Esophagus squamous epithelium (tissue), 5 donors: ENCODE data around the gene VRK3. TPM values are rescaled to one million over a fixed set of nuclear protein-coding genes. Genes with fewer than 3 reads are reported as not detected.

Experiments used
- DNase-seq: peaks from one replicate; lab custom pipeline; 2025; lab: John Stamatoyannopoulos, UW
- H3K27ac ChIP-seq, 4 donors: fragments of 200-600 bp; sonication (generic); one replicate each; pipeline ENCODE4 v1.5.1; 2016 to 2019; ENCODE audit warnings: mild to moderate bottlenecking in 1 of 4
- H3K27me3 ChIP-seq, 4 donors: fragments of 200-600 bp; sonication (generic); 1 replicate in 3 of 4; 2 replicates in 1 of 4; pipeline versions ENCODE4 v1.5.1 to v1.6.0; 2017 to 2021; ENCODE audit warnings: antibody characterized with exemption in 1 of 4
- H3K36me3 ChIP-seq, 3 donors: fragments of 200-600 bp; sonication (generic); one replicate each; pipeline ENCODE4 v1.5.1; 2016 to 2019
- H3K4me1 ChIP-seq, 3 donors: fragments of 200-600 bp; sonication (generic); one replicate each; pipeline ENCODE4 v1.5.1; 2017 to 2019
- H3K4me3 ChIP-seq, 4 donors: fragments of 200-600 bp; sonication (generic); 1 replicate in 3 of 4; 2 replicates in 1 of 4; pipeline ENCODE4 v1.5.1; 2016 to 2019; ENCODE audit warnings: mild to moderate bottlenecking in 2 of 4, moderate library complexity in 1 of 4
- H3K9me3 ChIP-seq, 3 donors: fragments of 200-600 bp; sonication (generic); one replicate each; pipeline ENCODE4 v1.5.1; 2016 to 2019
- CTCF ChIP-seq, 6 experiments: fragments of 450-650 bp in 4 of 6; fragments of 200-600 bp in 2 of 6; sonication (generic) in 2 of 6; IDR thresholded peaks; one replicate each; pipeline ENCODE4 v1.5.1; 2016 to 2019; ENCODE audit warnings: antibody characterized with exemption in 6 of 6, mild to moderate bottlenecking in 4 of 6, moderate library complexity in 4 of 6
- POLR2A ChIP-seq, 4 donors: fragments of 450-650 bp; IDR thresholded peaks; one replicate each; pipeline ENCODE4 v1.6.1; 2017; ENCODE audit warnings: antibody characterized with exemption in 4 of 4, mild to moderate bottlenecking in 4 of 4, moderate library complexity in 3 of 4
- WGBS, 2 donors: methylation state at CpG; one replicate each; pipeline ENCODE4 v1.1.5; 2018; 5-methylcytosine and 5-hydroxymethylcytosine counted together
- intact Hi-C: fragments of 100-400 bp; cut with DNase I; formaldehyde crosslinking; loops from one replicate; pipeline ENCODE4 v1.15.0; 2022
- total RNA-seq, 4 donors: library from RNA; depleted of rRNA; stranded (reverse); fragments of >200 nt; gene quantifications; one replicate each; pipeline ENCODE4 v1.1.0, GENCODE V29; 2016
- donor health status: DM: yes; HTN: yes; CAD: no.

VRK3 gene
- total RNA-seq, 4 donors from 2014 or later: 12.7 to 26.1 (median 20.9) TPM

GRCh38 chr19:49933643-49934042, 91.5 kb downstream of the VRK3 start:
- intact Hi-C loops: no loop called here
- TF ChIP-seq POLR2A (IDR thresholded peaks at IDR 0.05) (no peak), CTCF (IDR thresholded peaks at IDR 0.05) (no peak)
- DNase-seq: no peak
- H3K27me3 ChIP-seq: peaks cover 0 to 4% (median 0%) of the 10 kb centered on the region in 4 donors
- WGBS, 2 donors: 95 to 98% methylated on average over 7 of the region's 8 CpGs
- H3K4me1 ChIP-seq: peaks cover 4 to 24% (median 11%) of the 10 kb centered on the region in 3 donors
- H3K4me3 ChIP-seq: no peak overlapping the region
- no peaks in the 10 kb centered on the region for H3K9me3 ChIP-seq
- peaks cover 0 to 18% (median 0%) of the 10 kb centered on the region in 3 donors for H3K36me3 ChIP-seq
- H3K27ac ChIP-seq: no peak overlapping the region

- intact Hi-C loops: no loop called here
- 91 to 95% methylated on average over 9 to 15 of the region's 25 CpGs for WGBS, 2 donors
These were observed 92.4 kb downstream of the VRK3 start for GRCh38 chr19:49932731-49933131.

GRCh38 chr19:49932041-49932451, 93.1 kb downstream of the VRK3 start:
- intact Hi-C loops: no loop called here
- H3K27me3 ChIP-seq: no peaks in the 10 kb centered on the region
- DNase-seq: no peak
- no peak overlapping the region for H3K4me3 ChIP-seq
- 86 to 88% methylated on average over 5 of the region's 5 CpGs for WGBS, 2 donors
- H3K9me3 ChIP-seq: no peaks in the 10 kb centered on the region
- H3K36me3 ChIP-seq: peaks cover 0 to 26% (median 0%) of the 10 kb centered on the region in 3 donors
- peaks cover 10 to 31% (median 15%) of the 10 kb centered on the region in 3 donors for H3K4me1 ChIP-seq
- H3K27ac ChIP-seq: no peak overlapping the region
- TF ChIP-seq POLR2A (IDR thresholded peaks at IDR 0.05): no peak
- TF ChIP-seq CTCF (IDR thresholded peaks at IDR 0.05): no peak

More at GRCh38 chr19:49932731-49933131, 92.4 kb downstream of the VRK3 start:
- TF ChIP-seq CTCF (IDR thresholded peaks at IDR 0.05) (no peak), POLR2A (IDR thresholded peaks at IDR 0.05) (no peak)
- Histone ChIP-seq H3K27ac (no peak overlapping the region), H3K4me1 (peaks cover 6 to 28% (median 15%) of the 10 kb centered on the region in 3 donors), H3K27me3 (no peaks in the 10 kb centered on the region), H3K9me3 (no peaks in the 10 kb centered on the region), H3K36me3 (peaks cover 0 to 19% (median 0%) of the 10 kb centered on the region in 3 donors), H3K4me3 (no peak overlapping the region)
- no peak for DNase-seq

GRCh38 chr19:49931293-49932040, 93.7 kb downstream of the VRK3 start:
- WGBS, 2 donors: 92 to 93% methylated on average over 7 of the region's 7 CpGs
- intact Hi-C loops: no loop called here
- Histone ChIP-seq H3K27ac (no peak overlapping the region), H3K36me3 (peaks cover 0 to 32% (median 0%) of the 10 kb centered on the region in 3 donors), H3K4me1 (peaks cover 10 to 35% (median 15%) of the 10 kb centered on the region in 3 donors), H3K9me3 (no peaks in the 10 kb centered on the region), H3K27me3 (no peaks in the 10 kb centered on the region), H3K4me3 (no peak overlapping the region)
- no peak for DNase-seq
- TF ChIP-seq POLR2A (IDR thresholded peaks at IDR 0.05): no peak
- no peak for TF ChIP-seq CTCF (IDR thresholded peaks at IDR 0.05)

- no peak for DNase-seq
- peaks cover 0 to 41% (median 4%) of the 10 kb centered on the region in 3 donors for H3K36me3 ChIP-seq
- intact Hi-C loops: no loop called here
- H3K4me3 ChIP-seq: peak overlapping the region in 2 of 4 donors; percentile 78 to 87
- H3K27ac ChIP-seq: peak overlapping the region; percentile 93 to 96 (median 94)
- no peaks in the 10 kb centered on the region for H3K9me3 ChIP-seq
- TF ChIP-seq CTCF (IDR thresholded peaks at IDR 0.05) (no peak), POLR2A (IDR thresholded peaks at IDR 0.05) (no peak)
- H3K27me3 ChIP-seq: no peaks in the 10 kb centered on the region
- H3K4me1 ChIP-seq: peaks cover 10 to 35% (median 15%) of the 10 kb centered on the region in 3 donors
- 41 to 50% methylated on average over 8 to 11 of the region's 15 CpGs for WGBS, 2 donors
These were observed 94.6 kb downstream of the VRK3 start for GRCh38 chr19:49930483-49931011.
